Endodermal cell (in vitro differentiated cells): ENCODE measurements around the gene C1QTNF8. TPM values are rescaled to one million over a fixed set of nuclear protein-coding genes. Genes with fewer than 3 reads are reported as not detected.

ENCODE experiments used
- DNase-seq: peaks from one replicate; pipeline ENCODE4 v3.0.0-alpha.2; 2017
- H3K27ac ChIP-seq: 2 replicates; pipeline ENCODE4 v1.5.1; 2013; ENCODE audit warnings: mild to moderate bottlenecking, low read depth, low read length, moderate library complexity
- H3K27me3 ChIP-seq: 2 replicates; pipeline ENCODE4 v1.6.1; 2013; ENCODE audit warnings: mild to moderate bottlenecking, low read length, moderate library complexity; ENCODE audit not compliant: insufficient read depth, control insufficient read depth, poor library complexity, severe bottlenecking
- H3K36me3 ChIP-seq: 2 replicates; pipeline ENCODE4 v1.7.0; 2013; ENCODE audit warnings: mild to moderate bottlenecking, low read length, moderate library complexity; ENCODE audit not compliant: control insufficient read depth, insufficient read depth
- H3K4me1 ChIP-seq: one replicate; pipeline ENCODE4 v1.7.0; 2013; ENCODE audit warnings: low read length; ENCODE audit not compliant: control insufficient read depth, insufficient read depth
- H3K4me3 ChIP-seq: 2 replicates; pipeline ENCODE4 v1.5.1; 2013; ENCODE audit warnings: mild to moderate bottlenecking, low read length, moderate library complexity
- H3K9ac ChIP-seq: 2 replicates; pipeline ENCODE4 v1.6.1; 2013; ENCODE audit warnings: mild to moderate bottlenecking, low read length, moderate library complexity; ENCODE audit not compliant: poor library complexity, severe bottlenecking; ENCODE audit errors: extremely low read depth
- H3K9me3 ChIP-seq: 2 replicates; pipeline ENCODE4 v1.6.1; 2013; ENCODE audit warnings: mild to moderate bottlenecking, low read length, moderate library complexity; ENCODE audit not compliant: control insufficient read depth
- H3K27ac Mint-ChIP-seq: 2 replicates; pipeline ENCODE4 v1.8.0; 2020; ENCODE audit warnings: mixed read lengths
- H3K27me3 Mint-ChIP-seq: 2 replicates; pipeline ENCODE4 v1.8.0; 2021; ENCODE audit warnings: mild to moderate bottlenecking, mixed read lengths; ENCODE audit not compliant: insufficient read depth
- H3K36me3 Mint-ChIP-seq: 2 replicates; pipeline ENCODE4 v1.8.0; 2020; ENCODE audit warnings: low read depth, mixed read lengths
- H3K4me1 Mint-ChIP-seq: 2 replicates; pipeline ENCODE4 v1.8.0; 2020; ENCODE audit warnings: mixed read lengths
- H3K4me3 Mint-ChIP-seq: 2 replicates; pipeline ENCODE4 v1.8.0; 2020; ENCODE audit warnings: mild to moderate bottlenecking, moderate library complexity, mixed read lengths
- H3K9me3 Mint-ChIP-seq: 2 replicates; pipeline ENCODE4 v1.8.0; 2020; ENCODE audit warnings: mild to moderate bottlenecking, mixed read lengths
- WGBS, 2 experiments: methylation state at CpG; one replicate each; pipeline versions ENCODE4 v1.1.5 to v1.1.7; 2013; ENCODE audit warnings: missing lambda C conversion rate in 2 of 2, mixed read lengths in 1 of 2; ENCODE audit not compliant: insufficient coverage in 1 of 2, insufficient read length in 1 of 2; 5-methylcytosine and 5-hydroxymethylcytosine counted together
- total RNA-seq, 2 donors: library from RNA; stranded (reverse); fragmentation: NEBNext Ultra II Directional in 1 of 2; extraction: Animal tissue kit (Norgen Biotek cat#: 25700) in 1 of 2; gene quantifications; 2 replicates in 1 of 2; 3 replicates in 1 of 2; pipeline ENCODE4 v1.2.1, GENCODE V29; 2021
- TF ChIP-seq, protein P1 (sequence below): fragments of 200-600 bp; sonication (generic); conservative IDR thresholded peaks from 2 replicates; pipeline ENCODE4 v1.5.0; 2021; ENCODE audit warnings: antibody characterized with exemption, mild to moderate bottlenecking

The C1QTNF8 gene
- total RNA-seq, 2 donors from 2014 or later, result 0.15 to 0.20 TPM

- Mint-ChIP-seq H3K4me1 (peaks cover 2% of the 10 kb centered on the region), H3K27ac (no peak overlapping the region), H3K36me3 (no peaks in the 10 kb centered on the region), H3K9me3 (no peaks in the 10 kb centered on the region), H3K4me3 (no peak overlapping the region), H3K27me3 (peaks cover 16% of the 10 kb centered on the region)
- peak; percentile 92 for DNase-seq
- no peak overlapping the region for H3K4me3 ChIP-seq
- H3K36me3 ChIP-seq, result no peaks in the 10 kb centered on the region
- H3K9me3 ChIP-seq, result no peaks in the 10 kb centered on the region
- TF ChIP-seq, protein P1, sequence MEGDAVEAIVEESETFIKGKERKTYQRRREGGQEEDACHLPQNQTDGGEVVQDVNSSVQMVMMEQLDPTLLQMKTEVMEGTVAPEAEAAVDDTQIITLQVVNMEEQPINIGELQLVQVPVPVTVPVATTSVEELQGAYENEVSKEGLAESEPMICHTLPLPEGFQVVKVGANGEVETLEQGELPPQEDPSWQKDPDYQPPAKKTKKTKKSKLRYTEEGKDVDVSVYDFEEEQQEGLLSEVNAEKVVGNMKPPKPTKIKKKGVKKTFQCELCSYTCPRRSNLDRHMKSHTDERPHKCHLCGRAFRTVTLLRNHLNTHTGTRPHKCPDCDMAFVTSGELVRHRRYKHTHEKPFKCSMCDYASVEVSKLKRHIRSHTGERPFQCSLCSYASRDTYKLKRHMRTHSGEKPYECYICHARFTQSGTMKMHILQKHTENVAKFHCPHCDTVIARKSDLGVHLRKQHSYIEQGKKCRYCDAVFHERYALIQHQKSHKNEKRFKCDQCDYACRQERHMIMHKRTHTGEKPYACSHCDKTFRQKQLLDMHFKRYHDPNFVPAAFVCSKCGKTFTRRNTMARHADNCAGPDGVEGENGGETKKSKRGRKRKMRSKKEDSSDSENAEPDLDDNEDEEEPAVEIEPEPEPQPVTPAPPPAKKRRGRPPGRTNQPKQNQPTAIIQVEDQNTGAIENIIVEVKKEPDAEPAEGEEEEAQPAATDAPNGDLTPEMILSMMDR, result peak; percentile 93
- peaks cover 4% of the 10 kb centered on the region for H3K27me3 ChIP-seq
- no peak overlapping the region for H3K27ac ChIP-seq
- peaks cover 4% of the 10 kb centered on the region for H3K4me1 ChIP-seq
- H3K9ac ChIP-seq, result no peak overlapping the region
- WGBS, 2 experiments, result 48 to 70% methylated on average over 11 to 26 of the region's 26 CpGs
Observed at GRCh38 chr16:1105888-1106620, 10.0 kb upstream of the C1QTNF8 start.

DNA sequence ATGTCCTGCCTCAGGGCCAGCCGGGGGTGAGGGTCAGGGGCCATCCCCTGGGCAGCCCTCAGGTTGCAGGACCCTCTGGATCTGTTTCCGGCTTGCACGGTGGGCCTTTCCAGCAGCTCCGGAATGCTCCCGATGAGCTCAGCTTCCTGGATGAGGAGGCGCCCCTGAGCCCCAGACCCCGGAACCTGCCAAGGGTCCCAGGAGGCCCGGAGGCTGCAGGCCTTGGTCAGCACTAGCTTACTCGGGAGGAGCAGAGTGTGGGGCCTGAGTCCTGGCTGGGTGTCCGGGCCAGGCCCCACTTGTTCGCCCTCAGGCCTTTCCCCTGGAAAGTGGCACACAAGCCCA is 7.6 kb upstream of the C1QTNF8 start:
- H3K4me1 ChIP-seq, result peaks cover 4% of the 10 kb centered on the region
- no peak overlapping the region for H3K27ac Mint-ChIP-seq
- H3K4me3 Mint-ChIP-seq, result peak overlapping the region; percentile 27
- WGBS, 2 experiments, result 71 to 83% methylated on average over 8 to 11 of the region's 11 CpGs
- H3K36me3 ChIP-seq, result no peaks in the 10 kb centered on the region
- H3K27ac ChIP-seq, result no peak overlapping the region
- no peaks in the 10 kb centered on the region for H3K9me3 ChIP-seq
- no peak overlapping the region for H3K4me3 ChIP-seq
- H3K27me3 Mint-ChIP-seq, result peaks cover 1% of the 10 kb centered on the region
- peaks cover 3% of the 10 kb centered on the region for H3K27me3 ChIP-seq
- H3K36me3 Mint-ChIP-seq, result no peaks in the 10 kb centered on the region
- peaks cover 2% of the 10 kb centered on the region for H3K4me1 Mint-ChIP-seq
- TF ChIP-seq, protein P1, result no peak
- H3K9ac ChIP-seq, result no peak overlapping the region
- DNase-seq, result no peak
- H3K9me3 Mint-ChIP-seq, result no peaks in the 10 kb centered on the region

DNA sequence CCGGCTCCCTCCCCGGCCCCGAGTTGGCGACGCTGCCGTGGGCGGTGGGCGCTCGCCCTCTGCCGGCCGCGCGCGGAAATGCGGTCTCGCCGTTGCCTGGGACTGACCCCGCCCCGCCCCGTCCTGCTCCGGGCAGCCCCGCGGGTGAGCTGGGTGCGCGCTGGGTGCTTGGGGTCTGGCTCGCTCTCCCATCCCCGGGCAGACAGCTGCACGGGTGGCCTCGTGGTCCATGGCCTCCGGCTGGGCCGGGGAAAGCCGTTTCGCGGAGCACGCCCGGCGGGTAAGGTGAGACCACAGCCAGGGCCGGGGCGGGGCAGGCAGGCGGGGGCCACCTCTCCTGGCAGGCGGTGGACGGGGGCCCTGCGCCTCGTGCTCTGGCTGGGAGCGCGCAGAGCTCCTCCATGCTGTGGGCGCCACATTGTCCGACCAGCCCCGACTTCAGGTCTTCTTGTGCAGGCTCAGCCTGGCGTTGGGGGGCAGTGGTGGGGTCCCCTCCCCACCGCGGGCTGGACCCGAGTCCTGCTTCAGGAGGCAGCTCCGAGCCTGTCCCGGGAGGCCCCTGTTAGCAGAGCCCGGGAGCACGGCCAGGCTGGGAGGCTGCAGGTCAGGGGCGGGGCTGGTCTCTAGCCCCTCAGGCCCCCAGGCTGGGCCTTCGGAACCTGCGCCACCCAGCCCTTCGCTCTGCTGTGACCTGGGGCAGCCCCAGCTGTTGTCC is 7.0 kb upstream of the C1QTNF8 start:
- WGBS, 2 experiments, result 10 to 16% methylated on average over 25 to 60 of the region's 61 CpGs
- Mint-ChIP-seq H3K9me3 (no peaks in the 10 kb centered on the region), H3K4me3 (peak overlapping the region; percentile 27), H3K27ac (no peak overlapping the region), H3K36me3 (no peaks in the 10 kb centered on the region), H3K4me1 (peaks cover 2% of the 10 kb centered on the region), H3K27me3 (no peaks in the 10 kb centered on the region)
- TF ChIP-seq, protein P1, result peak; percentile 78
- Histone ChIP-seq H3K27me3 (no peaks in the 10 kb centered on the region), H3K36me3 (no peaks in the 10 kb centered on the region), H3K4me3 (peak overlapping the region; percentile 66), H3K9ac (no peak overlapping the region), H3K4me1 (peaks cover 4% of the 10 kb centered on the region), H3K27ac (no peak overlapping the region), H3K9me3 (no peaks in the 10 kb centered on the region)
- peak; percentile 91 for DNase-seq
